GM23338 (cell line): ENCODE measurements around the gene ETV6. TPM values are rescaled to one million over a fixed set of nuclear protein-coding genes. Genes with fewer than 3 reads are reported as not detected.

Experiments
- ATAC-seq: fragments of 200-7000 bp; cut with Tn5 transposase; 3 replicates; pipeline ENCODE4 v1.9.1; 2020
- DNase-seq: peaks from one replicate; pipeline ENCODE4 v3.0.0-alpha.2; 2015; ENCODE audit warnings: low spot score
- H2AFZ ChIP-seq: fragments of 200-600 bp; sonication (generic); 2 replicates; pipeline ENCODE4 v1.8.0; 2016; ENCODE audit warnings: antibody characterized with exemption, mild to moderate bottlenecking, moderate library complexity
- H3F3A ChIP-seq: fragments of 200-600 bp; sonication (generic); replicated peaks from 2 replicates; pipeline ENCODE4 v1.8.0; 2017; ENCODE audit warnings: antibody characterized with exemption, mixed run types, low read depth
- H3K27ac ChIP-seq: fragments of 200-600 bp; sonication (generic); 2 replicates; pipeline ENCODE4 v1.6.1; 2016; ENCODE audit warnings: low read depth
- H3K27me3 ChIP-seq: fragments of 200-600 bp; sonication (generic); 2 replicates; pipeline ENCODE4 v1.8.0; 2016; ENCODE audit warnings: mild to moderate bottlenecking, mixed run types, moderate library complexity; ENCODE audit not compliant: insufficient read depth
- H3K36me3 ChIP-seq: fragments of 200-600 bp; sonication (generic); 2 replicates; pipeline ENCODE4 v1.8.0; 2016; ENCODE audit warnings: mild to moderate bottlenecking; ENCODE audit not compliant: insufficient read depth
- H3K4me1 ChIP-seq: fragments of 200-600 bp; sonication (generic); 2 replicates; pipeline ENCODE4 v1.8.0; 2016; ENCODE audit warnings: mild to moderate bottlenecking, moderate library complexity; ENCODE audit not compliant: insufficient read depth
- H3K4me2 ChIP-seq: fragments of 200-600 bp; sonication (generic); 2 replicates; pipeline ENCODE4 v1.7.1; 2017; ENCODE audit warnings: mixed run types
- H3K4me3 ChIP-seq: fragments of 200-600 bp; sonication (generic); 2 replicates; pipeline ENCODE4 v1.6.1; 2016; ENCODE audit warnings: mixed run types
- H3K79me2 ChIP-seq: fragments of 200-600 bp; sonication (generic); replicated peaks from 2 replicates; pipeline ENCODE4 v1.8.0; 2017; ENCODE audit warnings: mild to moderate bottlenecking; ENCODE audit not compliant: insufficient read depth
- H3K9me2 ChIP-seq: fragments of 200-600 bp; sonication (generic); 2 replicates; pipeline ENCODE4 v1.8.0; 2017; ENCODE audit not compliant: insufficient read depth
- H4K20me1 ChIP-seq: fragments of 200-600 bp; sonication (generic); replicated peaks from 2 replicates; pipeline ENCODE4 v1.8.0; 2017; ENCODE audit warnings: mild to moderate bottlenecking; ENCODE audit not compliant: insufficient read depth
- H3K27ac Mint-ChIP-seq: 2 replicates; pipeline ENCODE4 v1.8.0; 2020; ENCODE audit warnings: inconsistent platforms, mild to moderate bottlenecking, moderate library complexity, mixed read lengths
- H3K27me3 Mint-ChIP-seq: 3 replicates; pipeline ENCODE4 v1.8.0; 2022; ENCODE audit warnings: low read depth, mild to moderate bottlenecking, moderate library complexity, mixed read lengths, inconsistent platforms; ENCODE audit not compliant: insufficient read depth, poor library complexity
- H3K36me3 Mint-ChIP-seq: 3 replicates; pipeline ENCODE4 v1.8.0; 2021; ENCODE audit warnings: low read depth, mild to moderate bottlenecking, inconsistent platforms, moderate library complexity, mixed read lengths
- H3K4me1 Mint-ChIP-seq: 3 replicates; pipeline ENCODE4 v1.8.0; 2020; ENCODE audit warnings: mild to moderate bottlenecking, inconsistent platforms, mixed read lengths
- H3K4me3 Mint-ChIP-seq: 3 replicates; pipeline ENCODE4 v1.8.0; 2021; ENCODE audit warnings: moderate library complexity, mild to moderate bottlenecking, inconsistent platforms, mixed read lengths
- H3K9me3 Mint-ChIP-seq: 3 replicates; pipeline ENCODE4 v1.8.0; 2020; ENCODE audit warnings: moderate library complexity, mild to moderate bottlenecking, inconsistent platforms, mixed read lengths
- CREB1 ChIP-seq: fragments of 250-450 bp; sonication (Bioruptor Pico); IDR thresholded peaks from 2 replicates; pipeline ENCODE4 v1.5.0; 2020; ENCODE audit warnings: low read depth, mild to moderate bottlenecking, moderate library complexity
- EZH2 ChIP-seq: fragments of 200-600 bp; sonication (generic); IDR thresholded peaks from one replicate; pipeline ENCODE4 v1.8.0; 2017; ENCODE audit warnings: antibody characterized with exemption, mild to moderate bottlenecking, low read depth; ENCODE audit not compliant: unreplicated experiment
- EZH2phosphoT487 ChIP-seq: fragments of 200-600 bp; sonication (generic); IDR thresholded peaks from one replicate; pipeline ENCODE4 v1.8.1; 2018; ENCODE audit warnings: antibody characterized with exemption; ENCODE audit not compliant: unreplicated experiment
- JUNB ChIP-seq: IDR thresholded peaks from one replicate; pipeline ENCODE4 v1.6.1; 2016; ENCODE audit warnings: antibody characterized with exemption; ENCODE audit not compliant: unreplicated experiment
- NANOG ChIP-seq: IDR thresholded peaks from 2 replicates; pipeline ENCODE4 v1.6.1; 2016; ENCODE audit warnings: antibody characterized with exemption, borderline replicate concordance
- POLR2AphosphoS5 ChIP-seq: IDR thresholded peaks from 2 replicates; pipeline ENCODE4 v1.6.1; 2016; ENCODE audit warnings: antibody characterized with exemption, low read depth
- STAT1 ChIP-seq: IDR thresholded peaks from one replicate; pipeline ENCODE4 v1.6.1; 2016; ENCODE audit warnings: antibody characterized with exemption; ENCODE audit not compliant: unreplicated experiment
- ZNF114 ChIP-seq: fragments of 250-450 bp; sonication (Bioruptor Pico); IDR thresholded peaks from 2 replicates; pipeline ENCODE4 v1.5.0; 2020; ENCODE audit warnings: mild to moderate bottlenecking, moderate library complexity
- ZNF331 ChIP-seq: fragments of 250-450 bp; sonication (Bioruptor Pico); IDR thresholded peaks from 2 replicates; pipeline ENCODE4 v1.5.0; 2020; ENCODE audit warnings: low read depth, mild to moderate bottlenecking, moderate library complexity
- polyA plus RNA-seq: library from polyadenylated mRNA; unstranded; fragments of >200 nt; fragmentation: Nextera tagmentation; extraction: Ambion mirVana; gene quantifications from 2 replicates; pipeline ENCODE4 v1.2.1, GENCODE V29; 2016
- total RNA-seq: library from RNA; depleted of rRNA; stranded (reverse); fragments of >200 nt; shearing (Covaris generic); gene quantifications from 2 replicates; pipeline ENCODE4 v1.2.3, GENCODE V29; 2014
- TF ChIP-seq, protein P1 (sequence below): fragments of 250-450 bp; sonication (Bioruptor Pico); IDR thresholded peaks from 2 replicates; pipeline ENCODE4 v1.5.0; 2020; ENCODE audit warnings: mild to moderate bottlenecking, moderate library complexity
- TF ChIP-seq, protein P2 (sequence below): IDR thresholded peaks from one replicate; pipeline ENCODE4 v1.6.1; 2018; ENCODE audit warnings: antibody characterized with exemption; ENCODE audit not compliant: unreplicated experiment
- TF ChIP-seq, protein P3 (sequence below): IDR thresholded peaks from 2 replicates; pipeline ENCODE4 v1.6.1; 2016; ENCODE audit warnings: antibody characterized with exemption

ETV6 gene
- total and polyA plus RNA-seq, 2 experiments from 2014 or later, result 7.5 to 15.1 TPM

DNA sequence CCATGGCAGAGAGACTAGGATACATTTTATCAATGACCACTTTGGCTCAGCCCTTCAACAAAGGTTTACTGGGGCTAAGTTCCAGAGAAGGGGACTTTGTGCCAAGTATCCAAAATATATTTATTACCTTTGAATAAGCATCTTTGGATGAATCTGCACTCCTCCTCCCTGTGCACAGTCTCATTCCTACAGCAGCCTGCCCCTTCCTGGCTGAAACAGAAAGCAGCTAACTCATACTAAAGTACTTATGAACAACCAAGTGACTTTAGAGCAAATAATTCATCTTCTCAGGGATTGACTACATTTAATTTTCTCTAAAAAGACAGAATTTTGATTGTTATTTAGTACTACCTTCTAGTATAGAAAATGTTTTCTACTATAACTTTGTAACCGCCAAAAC lies 47.8 kb upstream of the ETV6 start:
- DNase-seq (no peak), ATAC-seq (no peak)
- Histone ChIP-seq H3K27ac (no peak overlapping the region), H3K4me3 (no peak overlapping the region), H3K9me2 (no peaks in the 10 kb centered on the region; the same call in 1 of the 2 replicates), H3K4me1 (peaks cover 19% of the 10 kb centered on the region), H2AFZ (0 out of 2 replicates have a peak overlapping the region, but pooled peaks have one; percentile 14), H4K20me1 (no peaks in the 10 kb centered on the region), H3K27me3 (no peaks in the 10 kb centered on the region), H3K4me2 (no peak overlapping the region), H3F3A (no peaks in the 10 kb centered on the region), H3K79me2 (no peaks in the 10 kb centered on the region), H3K36me3 (no peaks in the 10 kb centered on the region)
- Mint-ChIP-seq H3K4me3 (no peak overlapping the region), H3K4me1 (peaks cover 36% of the 10 kb centered on the region), H3K27ac (no peak overlapping the region; the same call in 1 of the 2 replicates), H3K27me3 (peaks cover 2% of the 10 kb centered on the region), H3K36me3 (no peaks in the 10 kb centered on the region; the same call in 1 of the 3 replicates), H3K9me3 (peaks cover 5% of the 10 kb centered on the region; the same call in 1 of the 3 replicates)
- TF ChIP-seq NANOG, result no peak
- TF ChIP-seq EZH2, result no peak
- no peak for TF ChIP-seq CREB1
- no peak for TF ChIP-seq POLR2AphosphoS5
- TF ChIP-seq, protein P1, sequence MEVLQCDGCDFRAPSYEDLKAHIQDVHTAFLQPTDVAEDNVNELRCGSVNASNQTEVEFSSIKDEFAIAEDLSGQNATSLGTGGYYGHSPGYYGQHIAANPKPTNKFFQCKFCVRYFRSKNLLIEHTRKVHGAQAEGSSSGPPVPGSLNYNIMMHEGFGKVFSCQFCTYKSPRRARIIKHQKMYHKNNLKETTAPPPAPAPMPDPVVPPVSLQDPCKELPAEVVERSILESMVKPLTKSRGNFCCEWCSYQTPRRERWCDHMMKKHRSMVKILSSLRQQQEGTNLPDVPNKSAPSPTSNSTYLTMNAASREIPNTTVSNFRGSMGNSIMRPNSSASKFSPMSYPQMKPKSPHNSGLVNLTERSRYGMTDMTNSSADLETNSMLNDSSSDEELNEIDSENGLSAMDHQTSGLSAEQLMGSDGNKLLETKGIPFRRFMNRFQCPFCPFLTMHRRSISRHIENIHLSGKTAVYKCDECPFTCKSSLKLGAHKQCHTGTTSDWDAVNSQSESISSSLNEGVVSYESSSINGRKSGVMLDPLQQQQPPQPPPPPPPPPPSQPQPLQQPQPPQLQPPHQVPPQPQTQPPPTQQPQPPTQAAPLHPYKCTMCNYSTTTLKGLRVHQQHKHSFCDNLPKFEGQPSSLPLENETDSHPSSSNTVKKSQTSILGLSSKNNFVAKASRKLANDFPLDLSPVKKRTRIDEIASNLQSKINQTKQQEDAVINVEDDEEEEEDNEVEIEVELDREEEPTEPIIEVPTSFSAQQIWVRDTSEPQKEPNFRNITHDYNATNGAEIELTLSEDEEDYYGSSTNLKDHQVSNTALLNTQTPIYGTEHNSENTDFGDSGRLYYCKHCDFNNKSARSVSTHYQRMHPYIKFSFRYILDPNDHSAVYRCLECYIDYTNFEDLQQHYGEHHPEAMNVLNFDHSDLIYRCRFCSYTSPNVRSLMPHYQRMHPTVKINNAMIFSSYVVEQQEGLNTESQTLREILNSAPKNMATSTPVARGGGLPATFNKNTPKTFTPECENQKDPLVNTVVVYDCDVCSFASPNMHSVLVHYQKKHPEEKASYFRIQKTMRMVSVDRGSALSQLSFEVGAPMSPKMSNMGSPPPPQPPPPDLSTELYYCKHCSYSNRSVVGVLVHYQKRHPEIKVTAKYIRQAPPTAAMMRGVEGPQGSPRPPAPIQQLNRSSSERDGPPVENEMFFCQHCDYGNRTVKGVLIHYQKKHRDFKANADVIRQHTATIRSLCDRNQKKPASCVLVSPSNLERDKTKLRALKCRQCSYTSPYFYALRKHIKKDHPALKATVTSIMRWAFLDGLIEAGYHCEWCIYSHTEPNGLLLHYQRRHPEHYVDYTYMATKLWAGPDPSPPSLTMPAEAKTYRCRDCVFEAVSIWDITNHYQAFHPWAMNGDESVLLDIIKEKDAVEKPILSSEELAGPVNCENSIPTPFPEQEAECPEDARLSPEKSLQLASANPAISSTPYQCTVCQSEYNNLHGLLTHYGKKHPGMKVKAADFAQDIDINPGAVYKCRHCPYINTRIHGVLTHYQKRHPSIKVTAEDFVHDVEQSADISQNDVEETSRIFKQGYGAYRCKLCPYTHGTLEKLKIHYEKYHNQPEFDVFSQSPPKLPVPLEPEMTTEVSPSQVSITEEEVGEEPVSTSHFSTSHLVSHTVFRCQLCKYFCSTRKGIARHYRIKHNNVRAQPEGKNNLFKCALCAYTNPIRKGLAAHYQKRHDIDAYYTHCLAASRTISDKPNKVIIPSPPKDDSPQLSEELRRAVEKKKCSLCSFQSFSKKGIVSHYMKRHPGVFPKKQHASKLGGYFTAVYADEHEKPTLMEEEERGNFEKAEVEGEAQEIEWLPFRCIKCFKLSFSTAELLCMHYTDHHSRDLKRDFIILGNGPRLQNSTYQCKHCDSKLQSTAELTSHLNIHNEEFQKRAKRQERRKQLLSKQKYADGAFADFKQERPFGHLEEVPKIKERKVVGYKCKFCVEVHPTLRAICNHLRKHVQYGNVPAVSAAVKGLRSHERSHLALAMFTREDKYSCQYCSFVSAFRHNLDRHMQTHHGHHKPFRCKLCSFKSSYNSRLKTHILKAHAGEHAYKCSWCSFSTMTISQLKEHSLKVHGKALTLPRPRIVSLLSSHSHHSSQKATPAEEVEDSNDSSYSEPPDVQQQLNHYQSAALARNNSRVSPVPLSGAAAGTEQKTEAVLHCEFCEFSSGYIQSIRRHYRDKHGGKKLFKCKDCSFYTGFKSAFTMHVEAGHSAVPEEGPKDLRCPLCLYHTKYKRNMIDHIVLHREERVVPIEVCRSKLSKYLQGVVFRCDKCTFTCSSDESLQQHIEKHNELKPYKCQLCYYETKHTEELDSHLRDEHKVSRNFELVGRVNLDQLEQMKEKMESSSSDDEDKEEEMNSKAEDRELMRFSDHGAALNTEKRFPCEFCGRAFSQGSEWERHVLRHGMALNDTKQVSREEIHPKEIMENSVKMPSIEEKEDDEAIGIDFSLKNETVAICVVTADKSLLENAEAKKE, result no peak
- TF ChIP-seq, protein P2, sequence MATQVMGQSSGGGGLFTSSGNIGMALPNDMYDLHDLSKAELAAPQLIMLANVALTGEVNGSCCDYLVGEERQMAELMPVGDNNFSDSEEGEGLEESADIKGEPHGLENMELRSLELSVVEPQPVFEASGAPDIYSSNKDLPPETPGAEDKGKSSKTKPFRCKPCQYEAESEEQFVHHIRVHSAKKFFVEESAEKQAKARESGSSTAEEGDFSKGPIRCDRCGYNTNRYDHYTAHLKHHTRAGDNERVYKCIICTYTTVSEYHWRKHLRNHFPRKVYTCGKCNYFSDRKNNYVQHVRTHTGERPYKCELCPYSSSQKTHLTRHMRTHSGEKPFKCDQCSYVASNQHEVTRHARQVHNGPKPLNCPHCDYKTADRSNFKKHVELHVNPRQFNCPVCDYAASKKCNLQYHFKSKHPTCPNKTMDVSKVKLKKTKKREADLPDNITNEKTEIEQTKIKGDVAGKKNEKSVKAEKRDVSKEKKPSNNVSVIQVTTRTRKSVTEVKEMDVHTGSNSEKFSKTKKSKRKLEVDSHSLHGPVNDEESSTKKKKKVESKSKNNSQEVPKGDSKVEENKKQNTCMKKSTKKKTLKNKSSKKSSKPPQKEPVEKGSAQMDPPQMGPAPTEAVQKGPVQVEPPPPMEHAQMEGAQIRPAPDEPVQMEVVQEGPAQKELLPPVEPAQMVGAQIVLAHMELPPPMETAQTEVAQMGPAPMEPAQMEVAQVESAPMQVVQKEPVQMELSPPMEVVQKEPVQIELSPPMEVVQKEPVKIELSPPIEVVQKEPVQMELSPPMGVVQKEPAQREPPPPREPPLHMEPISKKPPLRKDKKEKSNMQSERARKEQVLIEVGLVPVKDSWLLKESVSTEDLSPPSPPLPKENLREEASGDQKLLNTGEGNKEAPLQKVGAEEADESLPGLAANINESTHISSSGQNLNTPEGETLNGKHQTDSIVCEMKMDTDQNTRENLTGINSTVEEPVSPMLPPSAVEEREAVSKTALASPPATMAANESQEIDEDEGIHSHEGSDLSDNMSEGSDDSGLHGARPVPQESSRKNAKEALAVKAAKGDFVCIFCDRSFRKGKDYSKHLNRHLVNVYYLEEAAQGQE, result no peak
- no peak for TF ChIP-seq EZH2phosphoT487
- TF ChIP-seq, protein P3, sequence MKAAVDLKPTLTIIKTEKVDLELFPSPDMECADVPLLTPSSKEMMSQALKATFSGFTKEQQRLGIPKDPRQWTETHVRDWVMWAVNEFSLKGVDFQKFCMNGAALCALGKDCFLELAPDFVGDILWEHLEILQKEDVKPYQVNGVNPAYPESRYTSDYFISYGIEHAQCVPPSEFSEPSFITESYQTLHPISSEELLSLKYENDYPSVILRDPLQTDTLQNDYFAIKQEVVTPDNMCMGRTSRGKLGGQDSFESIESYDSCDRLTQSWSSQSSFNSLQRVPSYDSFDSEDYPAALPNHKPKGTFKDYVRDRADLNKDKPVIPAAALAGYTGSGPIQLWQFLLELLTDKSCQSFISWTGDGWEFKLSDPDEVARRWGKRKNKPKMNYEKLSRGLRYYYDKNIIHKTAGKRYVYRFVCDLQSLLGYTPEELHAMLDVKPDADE, result no peak
- TF ChIP-seq ZNF114 (CRISPR knock-in tag), result no peak
- TF ChIP-seq STAT1, result no peak
- TF ChIP-seq ZNF331 (CRISPR knock-in tag), result no peak
- no peak for TF ChIP-seq JUNB
